AG10803 (cell line): ENCODE results near the gene GJA3.
"Not testable (repeated sequence)": the region's sequence is repeated elsewhere in the genome, so short reads cannot be mapped to it uniquely, and the experiment has no call there.

ENCODE experiments used
- DNase-seq: peaks from one replicate; pipeline ENCODE4 v3.0.0; 2010; ENCODE audit warnings: low read depth
- H3K4me3 ChIP-seq: 2 replicates; pipeline ENCODE4 v1.5.1; 2011; ENCODE audit warnings: mild to moderate bottlenecking, low read length, control low read depth
- CTCF ChIP-seq: conservative IDR thresholded peaks from 2 replicates; pipeline ENCODE4 v1.5.1; 2011; ENCODE audit warnings: mild to moderate bottlenecking, low read length, control low read depth, inconsistent platforms

GJA3 gene

GRCh38 chr13:20161275-20161950 lies 561 bp upstream of the GJA3 start:
- peak overlapping the region; percentile 27 for H3K4me3 ChIP-seq
- no peak for TF ChIP-seq CTCF
- no peak for DNase-seq

GRCh38 chr13:20159646-20160305 lies 1.1 kb downstream of the GJA3 start:
- DNase-seq = no peak
- H3K4me3 ChIP-seq = no peak overlapping the region; the same call in 1 of the 2 replicates

GRCh38 chr13:20157151-20157796 lies 3.6 kb downstream of the GJA3 start:
- no peak for TF ChIP-seq CTCF
- no peak overlapping the region for H3K4me3 ChIP-seq
- DNase-seq = no peak

More at GRCh38 chr13:20159646-20160305, 1.1 kb downstream of the GJA3 start:
- no peak for TF ChIP-seq CTCF

GRCh38 chr13:20156702-20157101 lies 4.2 kb downstream of the GJA3 start:
- no peak overlapping the region for H3K4me3 ChIP-seq
- TF ChIP-seq CTCF = no peak
- DNase-seq = no peak

- H3K4me3 ChIP-seq, DNase-seq: not testable (repeated sequence)
Observed at GRCh38 chr13:20153290-20153689, 7.6 kb downstream of the GJA3 start.

- DNase-seq = no peak
- no peak overlapping the region for H3K4me3 ChIP-seq
- no peak for TF ChIP-seq CTCF
Observed at GRCh38 chr13:20151612-20152011, 9.2 kb downstream of the GJA3 start.

GRCh38 chr13:20151016-20151415 lies 9.8 kb downstream of the GJA3 start:
- DNase-seq = no peak
- H3K4me3 ChIP-seq = no peak overlapping the region
- no peak for TF ChIP-seq CTCF
